H9 (cell line): ENCODE data around the gene SALL3. TPM values are rescaled to one million over a fixed set of nuclear protein-coding genes. Genes with fewer than 3 reads are reported as not detected.

Source experiments
- DNase-seq: peaks from one replicate; pipeline ENCODE4 v3.0.0-alpha.2; 2017
- H2AFZ ChIP-seq: one replicate; pipeline ENCODE4 v1.6.1; 2013; ENCODE audit warnings: mild to moderate bottlenecking, low read length, control low read depth, moderate library complexity
- H2AK5ac ChIP-seq: 2 replicates; pipeline ENCODE4 v1.6.1; 2013; ENCODE audit warnings: low read length, control low read depth, mixed read lengths; ENCODE audit not compliant: insufficient read length
- H2BK120ac ChIP-seq: one replicate; pipeline ENCODE4 v1.6.1; 2013; ENCODE audit warnings: low read depth, mild to moderate bottlenecking, low read length, control low read depth, inconsistent platforms; ENCODE audit not compliant: poor library complexity, severe bottlenecking
- H2BK12ac ChIP-seq: 2 replicates; pipeline ENCODE4 v1.6.1; 2013; ENCODE audit warnings: low read length, control low read depth, mixed read lengths, low read depth; ENCODE audit not compliant: insufficient read length
- H2BK15ac ChIP-seq: 2 replicates; pipeline ENCODE4 v1.6.1; 2013; ENCODE audit warnings: low read depth, low read length, control low read depth
- H2BK20ac ChIP-seq: one replicate; pipeline ENCODE4 v1.6.1; 2013; ENCODE audit warnings: low read depth, mild to moderate bottlenecking, low read length, control low read depth, inconsistent platforms; ENCODE audit not compliant: poor library complexity, severe bottlenecking
- H2BK5ac ChIP-seq: 2 replicates; pipeline ENCODE4 v1.6.1; 2013; ENCODE audit warnings: low read length, control low read depth, mixed read lengths; ENCODE audit not compliant: insufficient read length
- H3K14ac ChIP-seq: 2 replicates; pipeline ENCODE4 v1.6.1; 2013; ENCODE audit warnings: low read length, control low read depth; ENCODE audit not compliant: insufficient read depth
- H3K18ac ChIP-seq: 2 replicates; pipeline ENCODE4 v1.6.1; 2013; ENCODE audit warnings: low read depth, mild to moderate bottlenecking, mixed read lengths, low read length, control low read depth; ENCODE audit not compliant: insufficient read length
- H3K23ac ChIP-seq: 2 replicates; pipeline ENCODE4 v1.6.1; 2013; ENCODE audit warnings: low read length, control low read depth, mixed read lengths, low read depth; ENCODE audit not compliant: insufficient read length
- H3K23me2 ChIP-seq: 2 replicates; pipeline ENCODE4 v1.6.1; 2013; ENCODE audit warnings: low read depth, mild to moderate bottlenecking, mixed read lengths, low read length, control low read depth; ENCODE audit not compliant: insufficient read length, poor library complexity, severe bottlenecking
- H3K27ac ChIP-seq: 2 replicates; pipeline ENCODE4 v1.5.1; 2013; ENCODE audit warnings: low read length, control low read depth, mixed read lengths, low read depth; ENCODE audit not compliant: insufficient read length
- H3K27me3 ChIP-seq: 2 replicates; pipeline ENCODE4 v1.6.1; 2013; ENCODE audit warnings: low read length, control low read depth, inconsistent platforms; ENCODE audit not compliant: insufficient read depth
- H3K4ac ChIP-seq: 2 replicates; pipeline ENCODE4 v1.6.1; 2013; ENCODE audit warnings: low read depth, mild to moderate bottlenecking, control low read depth, inconsistent platforms, low read length, moderate library complexity
- H3K4me1 ChIP-seq: 2 replicates; pipeline ENCODE4 v1.6.1; 2013; ENCODE audit warnings: low read length, control low read depth, inconsistent platforms; ENCODE audit not compliant: insufficient read depth
- H3K4me2 ChIP-seq: 2 replicates; pipeline ENCODE4 v1.6.1; 2013; ENCODE audit warnings: low read length, control low read depth, mixed read lengths; ENCODE audit not compliant: insufficient read length, insufficient read depth
- H3K56ac ChIP-seq: 2 replicates; pipeline ENCODE4 v1.6.1; 2013; ENCODE audit warnings: low read depth, mild to moderate bottlenecking, mixed read lengths, low read length, control low read depth; ENCODE audit not compliant: insufficient read length
- H3K79me1 ChIP-seq: 2 replicates; pipeline ENCODE4 v1.6.1; 2013; ENCODE audit warnings: low read depth, mild to moderate bottlenecking, moderate library complexity, low read length, control low read depth, inconsistent platforms; ENCODE audit not compliant: insufficient read depth, poor library complexity, severe bottlenecking
- H3K79me2 ChIP-seq: 2 replicates; pipeline ENCODE4 v1.6.1; 2013; ENCODE audit warnings: low read length, control low read depth, inconsistent platforms; ENCODE audit not compliant: insufficient read depth
- H3K9ac ChIP-seq: 2 replicates; pipeline ENCODE4 v1.6.1; 2013; ENCODE audit warnings: low read length, control low read depth, mixed read lengths; ENCODE audit not compliant: insufficient read length; ENCODE audit errors: extremely low read depth
- H3K9me3 ChIP-seq: one replicate; pipeline ENCODE4 v1.6.1; 2013; ENCODE audit warnings: low read depth, low read length, inconsistent platforms; ENCODE audit not compliant: control insufficient read depth
- H3T11ph ChIP-seq: one replicate; pipeline ENCODE4 v1.6.1; 2013; ENCODE audit warnings: mild to moderate bottlenecking, low read length, control low read depth, inconsistent platforms
- H4K20me1 ChIP-seq: one replicate; pipeline ENCODE4 v1.6.1; 2013; ENCODE audit not compliant: control insufficient read depth, insufficient read length, insufficient read depth
- H4K5ac ChIP-seq: 2 replicates; pipeline ENCODE4 v1.6.1; 2013; ENCODE audit warnings: low read depth, mild to moderate bottlenecking, mixed read lengths, low read length, control low read depth; ENCODE audit not compliant: insufficient read length
- H4K8ac ChIP-seq: replicated peaks from 2 replicates; pipeline ENCODE4 v1.6.1; 2013; ENCODE audit warnings: low read length, control low read depth, mixed read lengths, low read depth; ENCODE audit not compliant: insufficient read length
- H4K91ac ChIP-seq: 2 replicates; pipeline ENCODE4 v1.6.1; 2013; ENCODE audit warnings: low read depth, mild to moderate bottlenecking, moderate library complexity, mixed read lengths, low read length, control low read depth; ENCODE audit not compliant: insufficient read length
- H3K27ac Mint-ChIP-seq, 3 experiments: 2 replicates in 2 of 3; 3 replicates in 1 of 3; pipeline ENCODE4 v1.8.0; 2020 to 2021; ENCODE audit warnings: mixed read lengths in 3 of 3, mild to moderate bottlenecking in 1 of 3, moderate library complexity in 1 of 3
- H3K27me3 Mint-ChIP-seq: 2 replicates; pipeline ENCODE4 v1.8.0; 2021; ENCODE audit warnings: low read depth, mild to moderate bottlenecking, moderate library complexity, mixed read lengths
- H3K36me3 Mint-ChIP-seq, 3 experiments: 2 replicates in 2 of 3; 3 replicates in 1 of 3; pipeline ENCODE4 v1.8.0; 2020 to 2021; ENCODE audit warnings: low read depth in 3 of 3, mixed read lengths in 3 of 3; ENCODE audit not compliant: insufficient read depth in 1 of 3
- H3K4me1 Mint-ChIP-seq, 2 experiments: 2 replicates each; pipeline ENCODE4 v1.8.0; 2020; ENCODE audit warnings: mixed read lengths in 2 of 2
- H3K4me3 Mint-ChIP-seq, 2 experiments: 2 replicates in 1 of 2; 3 replicates in 1 of 2; pipeline ENCODE4 v1.8.0; 2020 to 2021; ENCODE audit warnings: mild to moderate bottlenecking in 2 of 2, mixed read lengths in 2 of 2, moderate library complexity in 1 of 2
- H3K9me3 Mint-ChIP-seq, 2 experiments: 2 replicates in 1 of 2; 3 replicates in 1 of 2; pipeline ENCODE4 v1.8.0; 2020; ENCODE audit warnings: mild to moderate bottlenecking in 2 of 2, mixed read lengths in 2 of 2, moderate library complexity in 1 of 2
- CTCF ChIP-seq: fragments of 200-600 bp; sonication (generic); conservative IDR thresholded peaks from 3 replicates; pipeline ENCODE4 v1.8.0; 2021; ENCODE audit warnings: antibody characterized with exemption, mild to moderate bottlenecking
- WGBS: extraction: QIAGEN DNeasy Blood & Tissue Kit; methylation state at CpG from one replicate; pipeline ENCODE4 v1.1.7; 2013; ENCODE audit warnings: missing lambda C conversion rate, low lambda C conversion rate, mixed read lengths; ENCODE audit not compliant: insufficient read length; ENCODE audit errors: extremely low coverage; 5-methylcytosine and 5-hydroxymethylcytosine counted together
- total RNA-seq: library from RNA; stranded (reverse); gene quantifications from 2 replicates; pipeline ENCODE4 v1.2.1, GENCODE V29; 2021

SALL3 gene
- total RNA-seq, 1 experiment from 2014 or later, result 52.4 TPM

GRCh38 chr18:78980777-78981380 lies 1.3 kb downstream of the SALL3 start:
- H3K27me3 Mint-ChIP-seq, result peaks cover 41% of the 10 kb centered on the region
- Histone ChIP-seq H2BK5ac (no peak overlapping the region), H2BK120ac (no peak overlapping the region), H4K20me1 (no peaks in the 10 kb centered on the region), H2AFZ (no peak overlapping the region), H3K27ac (no peak overlapping the region), H2BK20ac (no peak overlapping the region), H3K9ac (peak overlapping the region; percentile 62), H3K79me1 (no peaks in the 10 kb centered on the region), H2BK12ac (no peak overlapping the region), H4K5ac (no peak overlapping the region), H3K14ac (peak overlapping the region; percentile 17; the same call in 1 of the 2 replicates), H3K27me3 (peaks cover 18% of the 10 kb centered on the region), H3K18ac (peak overlapping the region; percentile 40), H3K9me3 (no peaks in the 10 kb centered on the region), H3K4me1 (peaks cover 6% of the 10 kb centered on the region), H4K91ac (no peak overlapping the region), H2AK5ac (no peak overlapping the region), H3T11ph (no peak overlapping the region), H2BK15ac (no peak overlapping the region), H3K23me2 (peaks cover 41% of the 10 kb centered on the region), H3K23ac (no peak overlapping the region), H3K4me2 (peak overlapping the region; percentile 94), H4K8ac (no peak overlapping the region), H3K4ac (no peak overlapping the region), H3K56ac (no peak overlapping the region), H3K79me2 (peaks cover 2% of the 10 kb centered on the region; the same call in 1 of the 2 replicates)
- WGBS, result no CpG with 5 or more reads among the region's 68 CpGs
- TF ChIP-seq CTCF, result no peak
- no peak for DNase-seq
- peak overlapping the region; percentile 72 to 96 (median 94); a peak in 6 of 7 replicates for H3K27ac Mint-ChIP-seq
- peak overlapping the region; percentile 77 to 92 for H3K4me3 Mint-ChIP-seq
- H3K36me3 Mint-ChIP-seq, result peaks cover 0 to 5% (median 4%) of the 10 kb centered on the region in 3 experiments; a peak in 3 of 7 replicates
- peaks cover 53 to 68% of the 10 kb centered on the region in 2 experiments for H3K4me1 Mint-ChIP-seq
- peaks cover 0 to 4% of the 10 kb centered on the region in 2 experiments; a peak in 1 of 5 replicates for H3K9me3 Mint-ChIP-seq
